SU-DHL-6 (cell line): ENCODE data around the gene TCF12.

Experiments
- H2AFZ ChIP-seq: fragments of 200-600 bp; sonication (generic); 2 replicates; pipeline ENCODE4 v1.6.1; 2014; ENCODE audit warnings: low read depth, mild to moderate bottlenecking, moderate library complexity, mixed read lengths, antibody characterized with exemption, low read length; ENCODE audit not compliant: severe bottlenecking
- H3F3A ChIP-seq: fragments of 200-600 bp; shearing (Covaris generic); 2 replicates; pipeline ENCODE4 v1.6.0; 2016; ENCODE audit warnings: antibody characterized with exemption, mild to moderate bottlenecking; ENCODE audit not compliant: insufficient read depth
- H3K27ac ChIP-seq: fragments of 200-600 bp; sonication (generic); 2 replicates; pipeline ENCODE4 v1.5.1; 2016; ENCODE audit warnings: low read depth, mild to moderate bottlenecking, low read length, moderate library complexity, mixed read lengths
- H3K27me3 ChIP-seq: fragments of 200-600 bp; sonication (generic), shearing (Covaris generic); 2 replicates; pipeline ENCODE4 v1.6.0; 2014; ENCODE audit warnings: mild to moderate bottlenecking, low read length
- H3K36me3 ChIP-seq: fragments of 200-600 bp; sonication (generic); 2 replicates; pipeline ENCODE4 v1.6.1; 2014; ENCODE audit warnings: mild to moderate bottlenecking, low read length, mixed read lengths
- H3K4me2 ChIP-seq: fragments of 300-600, 200-600 bp; shearing (Covaris generic), sonication (generic); 2 replicates; pipeline ENCODE4 v1.6.0; 2014; ENCODE audit warnings: low read length, low read depth, mild to moderate bottlenecking; ENCODE audit not compliant: poor library complexity, severe bottlenecking
- H3K4me3 ChIP-seq: fragments of 200-600 bp; sonication (generic); 2 replicates; pipeline ENCODE4 v1.5.1; 2014; ENCODE audit warnings: antibody characterized with exemption, low read length, mild to moderate bottlenecking, mixed read lengths; ENCODE audit not compliant: insufficient read depth, poor library complexity, severe bottlenecking
- H3K79me2 ChIP-seq: fragments of 200-600 bp; sonication (generic); 2 replicates; pipeline ENCODE4 v1.6.1; 2014; ENCODE audit warnings: mild to moderate bottlenecking, low read length, moderate library complexity; ENCODE audit not compliant: insufficient read depth
- H3K9ac ChIP-seq: fragments of 200-600 bp; sonication (generic); 2 replicates; pipeline ENCODE4 v1.7.0; 2014; ENCODE audit warnings: mild to moderate bottlenecking, low read length
- H3K9me2 ChIP-seq: fragments of 200-600 bp; sonication (generic); replicated peaks from 2 replicates; pipeline ENCODE4 v1.6.1; 2014; ENCODE audit warnings: low read length; ENCODE audit not compliant: insufficient read depth
- H3K9me3 ChIP-seq: fragments of 200-600 bp; sonication (generic); 2 replicates; pipeline ENCODE4 v1.6.1; 2014; ENCODE audit warnings: low read length, mixed read lengths; ENCODE audit not compliant: insufficient read depth
- H4K20me1 ChIP-seq: fragments of 200-600 bp; sonication (generic); 2 replicates; pipeline ENCODE4 v1.6.1; 2014; ENCODE audit warnings: low read depth, mild to moderate bottlenecking, antibody characterized with exemption, low read length, moderate library complexity, mixed read lengths
- CTCF ChIP-seq: fragments of 200-600 bp; sonication (generic); IDR thresholded peaks from one replicate; pipeline ENCODE4 v1.5.1; 2017; ENCODE audit warnings: antibody characterized with exemption, mild to moderate bottlenecking, low read length, moderate library complexity; ENCODE audit not compliant: insufficient read depth, poor library complexity, severe bottlenecking
- EZH2phosphoT487 ChIP-seq: fragments of 200-600 bp; sonication (generic), shearing (Covaris generic); conservative IDR thresholded peaks from 2 replicates; pipeline ENCODE4 v1.6.1; 2018; ENCODE audit warnings: mild to moderate bottlenecking, antibody characterized with exemption, low read length, moderate library complexity, mixed read lengths

The TCF12 gene

GRCh38 chr15:56940388-56940787, 21.9 kb downstream of the TCF12 start:
- no peaks in the 10 kb centered on the region; the same call in 1 of the 2 replicates for H4K20me1 ChIP-seq
- no peak overlapping the region for H3K27ac ChIP-seq
- H3K4me2 ChIP-seq, result no peak overlapping the region
- no peaks in the 10 kb centered on the region for H3F3A ChIP-seq
- no peaks in the 10 kb centered on the region for H3K9me2 ChIP-seq
- no peaks in the 10 kb centered on the region for H3K27me3 ChIP-seq
- H3K9me3 ChIP-seq, result no peaks in the 10 kb centered on the region
- H3K9ac ChIP-seq, result no peak overlapping the region
- H3K36me3 ChIP-seq, result peaks cover 3% of the 10 kb centered on the region; the same call in 1 of the 2 replicates
- H2AFZ ChIP-seq, result no peak overlapping the region
- TF ChIP-seq CTCF (no peak), EZH2phosphoT487 (no peak)
- no peak overlapping the region for H3K4me3 ChIP-seq
- peaks cover 73% of the 10 kb centered on the region for H3K79me2 ChIP-seq

DNA sequence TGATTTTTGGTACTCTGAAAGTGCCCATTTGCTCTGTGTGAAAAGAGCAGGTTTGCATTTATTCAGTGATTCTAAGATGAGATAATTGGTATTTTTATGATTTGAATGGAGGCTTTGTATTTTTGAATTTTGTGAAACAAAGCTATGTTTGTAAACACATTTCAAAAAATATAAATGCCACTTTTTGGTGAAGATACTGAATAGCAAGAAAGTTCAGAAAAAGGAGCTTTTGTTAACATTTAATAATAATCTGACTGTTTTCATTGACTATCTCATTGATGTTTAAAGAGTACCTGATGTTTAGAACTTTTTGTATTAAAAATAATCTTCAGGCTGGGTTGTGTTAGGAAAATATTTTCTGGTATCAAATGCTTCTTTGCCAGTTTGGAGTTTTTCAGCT, 23.7 kb downstream of the TCF12 start:
- Histone ChIP-seq H3K9me2 (no peaks in the 10 kb centered on the region), H3K79me2 (peaks cover 72% of the 10 kb centered on the region), H3K9ac (no peak overlapping the region), H3F3A (no peaks in the 10 kb centered on the region), H3K27me3 (no peaks in the 10 kb centered on the region), H3K4me2 (no peak overlapping the region), H3K9me3 (no peaks in the 10 kb centered on the region), H4K20me1 (no peaks in the 10 kb centered on the region; the same call in 1 of the 2 replicates), H3K4me3 (no peak overlapping the region), H3K27ac (no peak overlapping the region), H2AFZ (no peak overlapping the region), H3K36me3 (peaks cover 3% of the 10 kb centered on the region; the same call in 1 of the 2 replicates)
- TF ChIP-seq CTCF, result no peak

DNA sequence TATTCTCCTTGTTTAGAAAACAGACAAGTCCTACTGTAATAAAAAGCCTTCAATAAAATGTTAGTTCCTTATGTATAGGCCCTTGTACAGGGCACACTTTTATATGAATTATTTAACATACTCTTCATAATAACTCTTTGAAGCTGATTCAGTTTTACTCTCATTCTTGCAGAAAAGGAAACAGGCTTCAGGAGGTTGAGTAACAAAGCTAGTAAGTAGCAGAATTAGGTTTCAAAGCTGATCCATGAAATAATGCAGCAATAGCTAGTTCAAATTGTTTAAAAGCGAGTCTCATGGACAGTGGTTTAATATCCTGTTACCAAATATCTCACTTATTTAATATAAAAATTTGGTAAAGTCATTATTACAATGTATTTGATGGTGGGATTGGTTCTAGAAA, 25.0 kb downstream of the TCF12 start:
- Histone ChIP-seq H3K4me2 (no peak overlapping the region), H3K4me3 (no peak overlapping the region), H3F3A (no peaks in the 10 kb centered on the region), H3K27me3 (no peaks in the 10 kb centered on the region), H3K9ac (no peak overlapping the region), H2AFZ (no peak overlapping the region), H3K27ac (no peak overlapping the region), H3K9me2 (no peaks in the 10 kb centered on the region), H3K36me3 (peaks cover 3% of the 10 kb centered on the region; the same call in 1 of the 2 replicates), H3K79me2 (peaks cover 67% of the 10 kb centered on the region), H3K9me3 (no peaks in the 10 kb centered on the region), H4K20me1 (no peaks in the 10 kb centered on the region; the same call in 1 of the 2 replicates)
- TF ChIP-seq CTCF (no peak), EZH2phosphoT487 (no peak)
